ENCODE data around the gene LRCH4.

DNA sequence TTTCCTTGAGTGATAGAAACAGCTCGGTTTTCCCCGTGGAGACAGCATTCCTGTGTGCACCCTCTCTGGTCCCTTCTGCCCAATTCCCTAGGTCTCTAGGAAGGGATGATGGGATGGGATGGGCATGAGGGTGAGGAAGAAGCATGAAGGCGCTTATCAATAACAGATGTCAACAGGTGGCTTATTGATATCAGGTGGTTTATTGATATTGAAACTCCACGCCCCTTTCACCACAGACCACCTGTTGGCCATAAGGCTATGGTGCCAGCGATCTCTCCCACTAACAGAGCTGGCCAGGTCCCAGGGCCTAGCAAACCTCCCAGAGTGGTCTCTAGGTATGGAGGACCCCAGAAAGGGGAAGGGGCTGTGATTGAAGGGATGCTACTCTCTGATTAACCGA lies 34.3 kb upstream of the LRCH4 start:
- TF ChIP-seq EZH2 (IDR thresholded peaks at IDR 0.05; ENCODE audit: borderline replicate concordance, low read depth, low read length, poor library complexity, severe bottlenecking): no peak
- TF ChIP-seq, protein P1, sequence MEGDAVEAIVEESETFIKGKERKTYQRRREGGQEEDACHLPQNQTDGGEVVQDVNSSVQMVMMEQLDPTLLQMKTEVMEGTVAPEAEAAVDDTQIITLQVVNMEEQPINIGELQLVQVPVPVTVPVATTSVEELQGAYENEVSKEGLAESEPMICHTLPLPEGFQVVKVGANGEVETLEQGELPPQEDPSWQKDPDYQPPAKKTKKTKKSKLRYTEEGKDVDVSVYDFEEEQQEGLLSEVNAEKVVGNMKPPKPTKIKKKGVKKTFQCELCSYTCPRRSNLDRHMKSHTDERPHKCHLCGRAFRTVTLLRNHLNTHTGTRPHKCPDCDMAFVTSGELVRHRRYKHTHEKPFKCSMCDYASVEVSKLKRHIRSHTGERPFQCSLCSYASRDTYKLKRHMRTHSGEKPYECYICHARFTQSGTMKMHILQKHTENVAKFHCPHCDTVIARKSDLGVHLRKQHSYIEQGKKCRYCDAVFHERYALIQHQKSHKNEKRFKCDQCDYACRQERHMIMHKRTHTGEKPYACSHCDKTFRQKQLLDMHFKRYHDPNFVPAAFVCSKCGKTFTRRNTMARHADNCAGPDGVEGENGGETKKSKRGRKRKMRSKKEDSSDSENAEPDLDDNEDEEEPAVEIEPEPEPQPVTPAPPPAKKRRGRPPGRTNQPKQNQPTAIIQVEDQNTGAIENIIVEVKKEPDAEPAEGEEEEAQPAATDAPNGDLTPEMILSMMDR (conservative IDR thresholded peaks at IDR 0.05; ENCODE audit: low read depth, low read length): no peak

Data from A673 (cell line).